Smooth muscle cell of the brain vasculature (primary cell): ENCODE measurements around the gene BTLA.
"Not testable (repeated sequence)": the region's sequence is repeated elsewhere in the genome, so short reads cannot be mapped to it uniquely, and the experiment has no call there.

Source experiments
- DNase-seq: peaks from one replicate; pipeline ENCODE4 v3.0.0-alpha.2; 2012; ENCODE audit warnings: low read depth, low spot score

The BTLA gene, protein sequence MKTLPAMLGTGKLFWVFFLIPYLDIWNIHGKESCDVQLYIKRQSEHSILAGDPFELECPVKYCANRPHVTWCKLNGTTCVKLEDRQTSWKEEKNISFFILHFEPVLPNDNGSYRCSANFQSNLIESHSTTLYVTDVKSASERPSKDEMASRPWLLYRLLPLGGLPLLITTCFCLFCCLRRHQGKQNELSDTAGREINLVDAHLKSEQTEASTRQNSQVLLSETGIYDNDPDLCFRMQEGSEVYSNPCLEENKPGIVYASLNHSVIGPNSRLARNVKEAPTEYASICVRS

DNA sequence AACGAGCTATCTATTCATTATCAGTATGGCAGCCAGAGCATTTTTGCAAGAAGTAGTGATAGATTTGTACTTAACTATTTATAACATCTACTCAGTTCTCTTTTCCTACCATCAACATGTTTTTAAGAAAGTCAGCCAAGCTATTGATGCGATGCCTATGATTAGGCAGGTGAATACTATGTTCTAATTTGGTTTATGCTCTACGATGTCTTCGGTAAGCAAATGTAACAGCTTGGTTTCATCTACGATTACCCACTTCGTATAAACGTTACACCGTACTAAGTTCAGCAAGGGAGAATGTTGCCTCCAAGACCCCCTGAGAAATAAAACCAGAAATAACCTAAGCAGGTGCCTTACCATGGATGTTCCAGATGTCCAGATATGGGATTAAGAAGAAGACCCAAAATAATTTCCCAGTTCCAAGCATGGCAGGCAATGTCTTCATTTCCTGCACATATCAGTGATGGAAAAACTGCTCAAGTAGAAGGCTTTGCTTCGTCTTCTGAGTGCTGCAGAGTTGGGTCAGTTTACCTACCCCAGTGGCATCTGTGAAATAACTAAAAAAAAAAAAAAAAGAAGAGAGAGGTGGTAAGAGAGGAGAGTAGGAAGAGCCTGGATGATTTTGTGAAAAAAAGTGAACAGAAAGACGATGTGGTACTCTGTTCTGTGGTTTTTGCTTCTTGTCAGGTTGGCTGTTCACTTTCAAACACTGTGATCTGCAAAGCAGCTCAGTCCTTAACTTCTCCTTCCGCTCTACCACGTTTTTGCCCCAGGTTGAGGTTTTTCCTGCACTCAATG is at the start of gene BTLA:
Gene BTLA, minus strand, starts transcription at position 559 of the 798 bp plus-strand sequence. Its CDS starts 114 bp downstream, at position 445.
- no peak for DNase-seq

GRCh38 chr3:112546216-112546759 is 47.0 kb upstream of the BTLA start:
- DNase-seq, result no peak

GRCh38 chr3:112539825-112540650 is 40.8 kb upstream of the BTLA start:
- DNase-seq, result no peak

GRCh38 chr3:112531358-112531781 is 32.1 kb upstream of the BTLA start:
- peak; percentile 26 for DNase-seq

DNA sequence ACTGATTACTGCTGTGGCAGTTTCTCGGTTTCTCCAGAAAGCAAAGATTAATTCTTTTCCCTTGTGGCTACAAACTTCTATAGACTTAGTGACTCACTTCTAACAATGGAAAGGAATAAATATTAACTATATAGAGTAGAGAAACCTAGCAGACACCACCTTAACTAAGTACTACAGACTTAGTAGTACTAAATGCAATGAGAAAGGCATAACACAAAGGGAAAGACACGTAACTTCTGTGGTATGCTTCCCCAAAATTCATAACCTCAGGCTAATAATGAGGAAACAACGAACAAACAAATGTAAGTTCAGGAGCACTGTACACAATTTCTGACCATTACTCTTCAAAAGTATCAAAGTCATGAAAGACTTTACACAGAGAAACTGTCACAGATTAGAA is 31.3 kb upstream of the BTLA start:
- no peak for DNase-seq

GRCh38 chr3:112524127-112524526 is 24.9 kb upstream of the BTLA start:
- DNase-seq, result not testable (repeated sequence)

- peak; percentile 51 for DNase-seq
These were observed 20.2 kb upstream of the BTLA start for GRCh38 chr3:112519424-112520001.

GRCh38 chr3:112518970-112519369 is 19.7 kb upstream of the BTLA start:
- not testable (repeated sequence) for DNase-seq

GRCh38 chr3:112514527-112515128 is 15.4 kb upstream of the BTLA start:
- DNase-seq, result no peak

DNA sequence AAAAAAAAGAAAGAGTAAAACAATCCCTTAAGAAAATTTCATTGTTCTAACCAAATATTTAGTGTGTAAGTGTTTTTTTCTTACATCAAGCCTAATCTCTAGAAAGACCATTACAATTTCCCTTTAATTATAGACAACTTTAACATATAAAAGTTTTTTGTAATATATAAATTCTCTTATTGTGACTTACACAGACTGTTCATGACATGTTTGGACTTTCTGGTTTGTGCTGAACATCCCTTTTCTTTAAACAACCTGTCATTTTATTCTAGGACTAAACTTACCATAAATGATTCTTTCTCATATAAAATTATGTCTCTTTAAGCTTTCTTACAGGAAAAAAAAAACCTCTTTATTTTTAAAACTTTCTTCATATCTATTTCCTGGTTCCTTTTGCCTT is 13.0 kb upstream of the BTLA start:
- DNase-seq, result no peak

- no peak for DNase-seq
These were observed 9.6 kb upstream of the BTLA start for GRCh38 chr3:112508860-112509259.

DNA sequence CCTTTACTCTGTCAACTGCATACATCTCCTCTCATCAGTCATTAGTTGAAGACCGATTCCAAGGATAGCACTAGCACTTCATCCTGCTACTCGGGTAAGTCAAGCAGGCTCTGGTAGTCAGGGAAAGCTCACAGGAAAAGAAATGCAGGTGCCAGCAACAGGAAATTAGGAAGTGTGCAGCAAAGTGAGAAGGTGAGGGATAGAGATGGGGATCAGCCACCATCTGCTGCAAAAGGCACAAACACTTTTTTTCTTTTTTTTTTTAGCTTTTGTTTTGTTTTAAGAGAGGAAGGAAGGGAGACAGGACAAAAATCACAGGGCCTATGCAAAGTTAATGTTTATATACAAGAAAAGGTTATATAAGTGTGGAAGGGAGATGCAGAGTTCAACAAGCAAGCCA is 9.0 kb upstream of the BTLA start:
- no peak for DNase-seq

DNA sequence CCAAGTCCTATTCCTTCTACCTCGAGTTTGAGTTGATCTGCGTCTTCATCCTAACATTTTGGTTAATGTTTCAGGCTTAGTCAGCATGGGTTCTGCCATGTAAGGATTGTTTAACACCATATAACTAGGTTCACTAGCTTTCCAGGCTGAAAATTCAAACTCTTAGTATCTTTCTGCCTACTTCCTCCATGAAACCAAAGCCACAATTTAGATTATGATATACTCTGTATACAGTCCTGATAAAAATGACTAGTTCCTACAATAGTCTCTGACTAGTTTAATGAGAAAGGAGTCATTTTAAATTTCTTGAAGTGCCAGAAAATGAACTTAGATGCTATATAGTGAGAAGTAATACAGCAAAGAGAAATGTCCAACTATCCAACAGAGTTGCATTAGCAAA is 6.6 kb upstream of the BTLA start:
- no peak for DNase-seq

GRCh38 chr3:112504123-112504522 is 4.9 kb upstream of the BTLA start:
- DNase-seq, result no peak

GRCh38 chr3:112503304-112503972 is 4.2 kb upstream of the BTLA start:
- no peak for DNase-seq

- DNase-seq, result no peak
These were observed 1.3 kb upstream of the BTLA start for GRCh38 chr3:112500621-112501020.

DNA sequence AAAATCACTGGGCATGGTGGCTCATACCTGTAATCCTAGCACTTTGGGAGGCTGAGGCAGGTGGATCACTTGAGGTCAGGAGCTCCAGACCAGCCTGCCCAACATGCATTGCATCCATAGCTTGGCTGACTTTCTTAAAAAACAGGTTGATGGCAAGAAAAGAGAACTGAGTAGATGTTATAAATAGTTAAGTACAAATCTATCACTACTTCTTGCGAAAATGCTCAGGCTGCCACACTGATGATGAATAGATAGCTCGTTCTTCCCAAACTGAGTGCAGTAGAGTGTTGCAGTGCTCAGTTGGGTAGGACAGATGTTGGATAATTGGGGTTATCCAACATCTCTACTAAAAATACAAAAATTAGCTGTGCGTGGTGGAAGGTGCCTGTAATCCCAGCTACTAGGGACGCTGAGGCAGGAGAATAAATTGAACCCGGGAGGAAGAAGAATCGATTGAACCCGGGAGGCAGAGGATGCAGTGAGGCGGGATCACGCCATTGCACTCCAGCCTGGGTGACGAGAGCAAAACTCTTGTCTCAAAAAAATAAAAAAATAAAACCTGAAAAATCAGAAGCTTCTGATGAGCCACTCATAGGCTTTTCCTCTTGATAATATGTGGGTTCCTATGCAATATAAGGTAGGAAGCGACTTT is 1.2 kb downstream of the BTLA start:
- no peak for DNase-seq

DNA sequence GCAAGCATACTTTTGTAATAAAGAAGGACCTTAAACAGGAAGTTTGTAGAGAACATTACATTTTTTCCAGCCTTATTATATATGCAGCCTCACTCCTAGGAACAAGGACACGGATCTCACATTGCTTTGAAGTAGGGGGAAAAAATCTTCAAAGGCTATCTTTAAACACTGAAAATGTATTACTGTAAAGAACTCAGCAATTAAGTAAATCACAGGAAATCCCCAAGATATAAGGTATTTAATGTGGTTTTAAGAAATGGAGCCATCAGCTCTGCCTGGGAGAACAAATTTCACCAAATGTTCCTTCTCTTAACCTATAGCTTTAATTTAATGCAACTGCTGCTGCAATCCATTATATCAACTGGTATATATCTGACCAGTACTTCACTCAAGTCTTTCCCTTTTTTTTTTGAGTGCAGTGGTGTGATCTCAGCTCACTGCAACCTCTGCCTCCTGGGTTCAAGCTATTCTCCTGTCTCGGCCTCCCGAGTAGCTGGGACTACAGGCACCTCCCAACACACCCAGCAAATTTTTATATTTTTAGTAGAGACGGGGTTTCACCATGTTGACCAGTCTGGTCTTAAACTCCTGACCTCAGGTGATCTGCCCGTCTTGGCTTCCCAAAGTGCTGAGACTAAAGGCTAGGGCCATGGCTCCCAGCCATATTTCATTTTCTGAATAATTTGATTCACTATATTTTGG is 2.8 kb downstream of the BTLA start:
- no peak for DNase-seq

DNA sequence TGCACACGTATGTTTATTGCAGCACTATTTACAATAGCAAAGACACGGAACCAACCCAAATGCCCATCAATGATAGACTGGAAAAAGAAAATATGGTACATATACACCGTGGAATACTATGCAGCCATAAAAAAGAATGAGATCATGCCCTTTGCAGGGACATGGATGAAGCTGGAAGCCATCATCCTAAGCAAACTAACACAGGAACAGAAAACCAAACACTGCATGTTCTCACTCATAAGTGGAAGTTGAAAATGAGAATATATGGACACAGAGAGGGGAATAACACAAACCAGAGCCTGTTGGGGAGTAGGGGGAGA is 4.9 kb downstream of the BTLA start:
- not testable (repeated sequence) for DNase-seq

DNA sequence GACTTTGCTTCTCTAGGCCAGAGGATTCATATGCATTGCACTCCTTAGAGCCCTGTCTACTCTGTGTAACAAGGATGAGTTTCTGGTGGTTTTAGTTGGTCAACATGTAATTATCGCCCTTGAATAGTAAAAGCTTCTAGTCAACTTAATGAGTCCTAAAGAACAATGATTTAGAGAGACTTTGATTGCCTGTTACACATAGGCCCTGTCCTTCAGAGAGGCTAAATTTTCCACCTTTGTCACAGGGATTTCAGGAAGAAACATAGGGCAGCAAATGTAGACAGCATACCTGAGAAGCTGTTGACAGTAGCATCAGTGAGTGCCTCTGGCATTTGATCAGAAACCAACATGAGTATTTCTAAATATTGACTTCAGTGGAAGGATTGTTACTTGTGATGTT is 7.1 kb downstream of the BTLA start:
- no peak for DNase-seq
